AG04450 (cell line): ENCODE results near the gene ARNT2. TPM values are rescaled to one million over a fixed set of nuclear protein-coding genes. Genes with fewer than 3 reads are reported as not detected.

Experiments
- CTCF ChIA-PET: fragments of 300-600, 350-600 bp; formaldehyde crosslinking; extraction: SDS; loops from one replicate; lab custom pipeline; 2022; ENCODE audit warnings: antibody characterized with exemption, inconsistent platforms; lab: Charles Lee
- POLR2A ChIA-PET: fragments of 350-600 bp; formaldehyde crosslinking; extraction: SDS; loops from one replicate; lab custom pipeline; 2021; ENCODE audit warnings: antibody characterized with exemption, inconsistent platforms; lab: Yijun Ruan, JAX
- DNase-seq: peaks from one replicate; pipeline ENCODE4 v3.0.0-alpha.2; 2011; ENCODE audit warnings: low read depth, low spot score
- H3K27ac ChIP-seq: one replicate; pipeline ENCODE4 v1.5.1; 2012; ENCODE audit warnings: low read depth, low read length, control low read depth
- H3K27me3 ChIP-seq: one replicate; pipeline ENCODE4 v1.6.0; 2012; ENCODE audit warnings: low read length; ENCODE audit not compliant: control insufficient read depth, insufficient read depth
- H3K4me3 ChIP-seq: 2 replicates; pipeline ENCODE4 v1.5.1; 2011; ENCODE audit warnings: mild to moderate bottlenecking, low read depth, low read length, control low read depth
- H3K9me3 ChIP-seq: 2 replicates; pipeline ENCODE4 v1.5.1; 2012; ENCODE audit warnings: low read length; ENCODE audit not compliant: control insufficient read depth, insufficient read depth
- polyA plus RNA-seq: library from polyadenylated mRNA; depleted of rRNA; stranded (reverse); fragments of >200 nt; gene quantifications from 2 replicates; pipeline ENCODE4 v1.2.3, GENCODE V29; 2011
- TF ChIP-seq, protein P1 (sequence below): IDR thresholded peaks from 2 replicates; pipeline ENCODE4 v1.5.1; 2011; ENCODE audit warnings: low read depth, low read length, control low read depth, inconsistent platforms

ARNT2 gene
- polyA plus RNA-seq, 1 experiment: 36.8 TPM

DNA sequence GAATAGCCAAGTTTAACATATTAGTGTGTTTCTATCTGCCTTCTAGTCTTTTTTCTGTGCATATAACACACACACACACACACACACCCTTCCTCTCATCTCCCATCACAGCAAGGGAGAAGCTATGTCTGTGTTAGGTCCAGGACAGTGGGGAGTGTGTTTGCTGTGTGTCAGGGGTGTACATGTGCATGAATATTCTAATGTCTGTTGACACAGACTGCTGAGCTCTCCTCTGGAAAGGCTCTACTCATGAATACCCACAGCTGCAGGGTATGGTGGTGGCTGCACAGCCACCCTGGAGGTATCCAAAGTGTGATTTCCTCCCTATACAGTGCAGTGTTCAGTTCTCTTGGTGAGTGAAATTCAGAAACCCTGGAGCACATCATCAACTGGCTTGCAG is 42.9 kb downstream of the ARNT2 start:
- Histone ChIP-seq H3K9me3 (no peaks in the 10 kb centered on the region), H3K4me3 (no peak overlapping the region), H3K27ac (no peak overlapping the region), H3K27me3 (no peaks in the 10 kb centered on the region)
- no peak for DNase-seq
- ChIA-PET POLR2A (interaction anchor here (1.2 kb wide), 1 partner anchor 9 kb away, joined by 3 read pairs; no protein-coding TSS in a partner anchor), CTCF (interaction anchor here (1.1 to 1.2 kb wide), 2 partner anchors 9 to 332 kb away, joined by 3 read pairs; partner anchors contain the start of gene CEMIP)
- TF ChIP-seq, protein P1, sequence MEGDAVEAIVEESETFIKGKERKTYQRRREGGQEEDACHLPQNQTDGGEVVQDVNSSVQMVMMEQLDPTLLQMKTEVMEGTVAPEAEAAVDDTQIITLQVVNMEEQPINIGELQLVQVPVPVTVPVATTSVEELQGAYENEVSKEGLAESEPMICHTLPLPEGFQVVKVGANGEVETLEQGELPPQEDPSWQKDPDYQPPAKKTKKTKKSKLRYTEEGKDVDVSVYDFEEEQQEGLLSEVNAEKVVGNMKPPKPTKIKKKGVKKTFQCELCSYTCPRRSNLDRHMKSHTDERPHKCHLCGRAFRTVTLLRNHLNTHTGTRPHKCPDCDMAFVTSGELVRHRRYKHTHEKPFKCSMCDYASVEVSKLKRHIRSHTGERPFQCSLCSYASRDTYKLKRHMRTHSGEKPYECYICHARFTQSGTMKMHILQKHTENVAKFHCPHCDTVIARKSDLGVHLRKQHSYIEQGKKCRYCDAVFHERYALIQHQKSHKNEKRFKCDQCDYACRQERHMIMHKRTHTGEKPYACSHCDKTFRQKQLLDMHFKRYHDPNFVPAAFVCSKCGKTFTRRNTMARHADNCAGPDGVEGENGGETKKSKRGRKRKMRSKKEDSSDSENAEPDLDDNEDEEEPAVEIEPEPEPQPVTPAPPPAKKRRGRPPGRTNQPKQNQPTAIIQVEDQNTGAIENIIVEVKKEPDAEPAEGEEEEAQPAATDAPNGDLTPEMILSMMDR: no peak

DNA sequence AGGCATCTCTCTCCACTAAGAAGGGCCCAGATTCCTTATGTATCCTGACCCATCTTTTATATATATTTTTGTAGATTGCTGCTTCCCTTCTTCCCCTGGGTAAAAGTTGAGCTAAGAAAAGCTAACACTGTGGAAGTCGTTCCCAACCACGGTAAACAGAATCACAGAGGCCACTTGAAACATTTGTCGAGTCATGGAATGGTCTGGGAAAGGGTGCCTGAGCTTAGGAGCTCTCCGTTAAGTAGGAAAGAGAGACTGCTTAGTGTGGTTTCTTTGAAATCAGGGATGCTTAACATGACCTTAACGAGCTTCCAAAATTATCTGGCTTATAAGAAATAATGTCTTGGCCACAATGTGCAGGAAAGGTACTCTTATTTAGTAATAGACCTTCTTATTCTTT is 45.6 kb downstream of the ARNT2 start:
- no peaks in the 10 kb centered on the region for H3K27me3 ChIP-seq
- TF ChIP-seq, protein P1: no peak
- ChIA-PET CTCF (interaction anchor here (0.7 to 1.1 kb wide), 3 partner anchors 31 to 327 kb away, joined by 3 read pairs; no protein-coding TSS in a partner anchor), POLR2A (no interaction called here)
- H3K27ac ChIP-seq: no peak overlapping the region
- no peak for DNase-seq
- no peak overlapping the region for H3K4me3 ChIP-seq
- no peaks in the 10 kb centered on the region for H3K9me3 ChIP-seq

DNA sequence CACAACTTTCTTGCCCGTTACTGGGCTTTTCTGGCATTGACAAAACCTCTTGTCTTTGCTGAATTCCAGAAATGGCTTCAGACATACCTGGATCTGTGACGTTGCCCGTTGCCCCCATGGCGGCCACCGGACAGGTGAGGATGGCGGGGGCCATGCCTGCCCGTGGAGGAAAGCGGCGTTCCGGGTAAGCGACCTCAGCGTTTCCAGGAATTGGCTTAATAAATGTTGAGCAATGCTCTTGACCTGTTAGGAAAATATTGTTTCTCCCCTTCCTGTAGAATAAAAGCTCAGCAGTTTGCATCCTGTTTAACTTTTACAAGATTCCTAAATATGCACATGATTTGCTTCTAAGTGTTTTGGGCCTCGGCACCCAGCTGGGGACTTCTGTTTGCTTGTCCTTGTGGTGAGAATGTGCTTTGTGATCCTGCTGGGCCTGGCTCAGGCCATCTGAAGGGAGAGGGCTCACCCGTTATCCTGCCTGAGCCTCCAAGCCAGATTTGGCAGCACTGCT is 46.7 kb downstream of the ARNT2 start:
- TF ChIP-seq, protein P1: no peak
- Histone ChIP-seq H3K27ac (no peak overlapping the region), H3K9me3 (no peaks in the 10 kb centered on the region), H3K4me3 (no peak overlapping the region), H3K27me3 (no peaks in the 10 kb centered on the region)
- CTCF ChIA-PET: no interaction called here
- DNase-seq: no peak
- POLR2A ChIA-PET: no interaction called here

DNA sequence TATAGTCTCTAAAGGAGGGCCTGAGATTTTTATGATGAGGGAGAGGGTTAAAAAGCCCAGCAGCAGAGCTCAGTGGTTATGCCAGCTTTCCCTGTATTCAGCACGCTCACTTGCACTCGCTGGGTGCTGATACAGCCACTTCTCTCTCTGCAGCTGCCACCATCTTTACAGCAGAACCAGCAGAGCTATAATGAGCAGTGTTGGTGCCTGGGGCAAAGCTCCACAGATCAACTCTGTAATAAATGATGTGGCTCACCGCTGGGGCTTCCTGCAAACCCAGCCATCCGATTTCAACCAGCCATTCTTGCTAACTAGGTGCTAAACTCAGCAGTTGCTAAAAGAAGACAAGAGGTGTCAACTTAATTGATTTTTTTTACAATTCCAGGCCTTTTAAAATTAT is 48.0 kb downstream of the ARNT2 start:
- ChIA-PET POLR2A (no interaction called here), CTCF (no interaction called here)
- no peak overlapping the region for H3K27ac ChIP-seq
- TF ChIP-seq, protein P1: no peak
- H3K27me3 ChIP-seq: no peaks in the 10 kb centered on the region
- no peak overlapping the region for H3K4me3 ChIP-seq
- H3K9me3 ChIP-seq: no peaks in the 10 kb centered on the region
- DNase-seq: no peak

DNA sequence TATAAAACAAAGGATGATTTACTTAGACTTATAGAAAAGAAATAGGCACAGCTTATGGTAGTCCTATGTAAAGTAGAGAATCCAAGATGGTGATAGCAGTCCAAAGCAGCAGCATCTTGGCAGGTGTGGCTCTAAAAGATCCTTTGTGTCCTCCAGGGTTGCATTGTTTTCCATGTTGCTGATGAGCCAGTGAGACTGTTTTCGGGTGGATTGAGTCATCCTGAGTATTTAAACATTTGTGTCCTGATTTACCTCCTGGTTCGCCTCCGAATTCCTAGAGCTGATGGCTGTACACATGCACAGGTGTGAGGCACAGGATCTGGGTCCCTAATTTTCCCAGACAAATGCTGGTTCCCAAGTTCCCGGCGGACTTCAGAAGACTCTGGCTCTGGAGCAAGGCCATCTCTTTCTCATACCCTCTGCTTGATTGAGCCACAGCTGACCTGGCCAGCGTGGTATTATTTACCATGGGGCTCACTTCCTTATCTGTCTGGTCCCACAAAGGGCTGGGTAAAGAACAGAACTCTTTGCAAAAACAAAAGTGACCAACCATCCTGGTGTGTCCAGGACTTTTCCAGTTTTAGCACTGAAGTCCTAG is 51.0 kb downstream of the ARNT2 start:
- DNase-seq: no peak
- CTCF ChIA-PET: interaction anchor here (0.6 to 4.5 kb wide), 25 partner anchors 11 to 513 kb away, joined by 3 to 89 read pairs (median 4); partner anchors contain the start of gene CEMIP

More for the DNA sequence above, 51.0 kb downstream of the ARNT2 start:
- no peaks in the 10 kb centered on the region for H3K27me3 ChIP-seq
- peak overlapping the region; percentile 87 for H3K27ac ChIP-seq
- no peaks in the 10 kb centered on the region for H3K9me3 ChIP-seq
- POLR2A ChIA-PET: interaction anchor here (1.0 to 3.7 kb wide), 5 partner anchors 9 to 512 kb away, joined by 3 to 24 read pairs (median 3); partner anchors contain the start of gene CEMIP
- peak overlapping the region; percentile 17; the same call in 1 of the 2 replicates for H3K4me3 ChIP-seq
- TF ChIP-seq, protein P1: no peak
